HG03432 (cell line): ENCODE data around the gene PKN1.

Experiments used
- ATAC-seq: cut with Tn5 transposase; IDR thresholded peaks from one replicate; pipeline ENCODE4 v1.9.1; 2021; ENCODE audit warnings: mild to moderate bottlenecking, moderate library complexity; ENCODE audit not compliant: unreplicated experiment

Gene PKN1

DNA sequence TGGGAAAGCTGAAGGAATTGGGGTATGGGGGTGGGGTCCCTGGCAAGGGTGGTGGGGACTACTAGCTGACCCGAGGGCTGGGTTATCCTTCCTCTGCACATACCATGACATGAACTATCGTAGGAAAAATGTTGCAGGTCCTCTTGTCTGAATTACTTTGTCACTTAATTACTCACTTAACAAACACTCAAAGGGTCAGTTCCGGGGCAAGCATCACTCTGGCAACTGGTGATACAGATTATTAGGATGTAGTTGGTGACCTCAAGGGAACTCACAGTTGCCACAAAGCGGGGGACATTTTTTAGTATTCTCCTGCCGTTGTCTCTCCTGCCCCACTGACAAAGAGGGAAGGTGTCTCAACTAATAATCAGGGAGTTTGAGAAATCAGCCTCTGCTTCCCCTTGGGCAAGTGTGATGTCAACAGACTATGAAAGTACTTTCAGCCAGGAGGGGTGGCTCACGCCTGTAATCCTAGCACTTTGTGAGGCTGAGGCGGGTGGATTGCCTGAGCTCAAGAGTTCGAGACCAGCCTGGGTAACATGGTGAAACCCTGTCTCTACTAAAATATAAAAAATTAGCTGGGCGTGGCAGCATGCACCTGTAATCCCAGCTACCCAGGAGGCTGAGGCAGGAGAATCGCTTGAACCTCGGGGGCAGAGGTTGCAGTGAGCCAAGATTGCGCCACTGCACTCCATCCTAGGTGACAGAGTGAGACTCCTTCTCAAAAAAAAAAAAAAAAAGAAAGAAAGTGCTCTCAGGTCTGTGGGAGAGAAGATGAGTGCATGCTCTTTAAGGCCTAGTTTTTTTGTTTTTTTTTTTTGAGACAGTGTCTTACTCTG, 74.8 kb downstream of the PKN1 start:
- ATAC-seq = no peak

DNA sequence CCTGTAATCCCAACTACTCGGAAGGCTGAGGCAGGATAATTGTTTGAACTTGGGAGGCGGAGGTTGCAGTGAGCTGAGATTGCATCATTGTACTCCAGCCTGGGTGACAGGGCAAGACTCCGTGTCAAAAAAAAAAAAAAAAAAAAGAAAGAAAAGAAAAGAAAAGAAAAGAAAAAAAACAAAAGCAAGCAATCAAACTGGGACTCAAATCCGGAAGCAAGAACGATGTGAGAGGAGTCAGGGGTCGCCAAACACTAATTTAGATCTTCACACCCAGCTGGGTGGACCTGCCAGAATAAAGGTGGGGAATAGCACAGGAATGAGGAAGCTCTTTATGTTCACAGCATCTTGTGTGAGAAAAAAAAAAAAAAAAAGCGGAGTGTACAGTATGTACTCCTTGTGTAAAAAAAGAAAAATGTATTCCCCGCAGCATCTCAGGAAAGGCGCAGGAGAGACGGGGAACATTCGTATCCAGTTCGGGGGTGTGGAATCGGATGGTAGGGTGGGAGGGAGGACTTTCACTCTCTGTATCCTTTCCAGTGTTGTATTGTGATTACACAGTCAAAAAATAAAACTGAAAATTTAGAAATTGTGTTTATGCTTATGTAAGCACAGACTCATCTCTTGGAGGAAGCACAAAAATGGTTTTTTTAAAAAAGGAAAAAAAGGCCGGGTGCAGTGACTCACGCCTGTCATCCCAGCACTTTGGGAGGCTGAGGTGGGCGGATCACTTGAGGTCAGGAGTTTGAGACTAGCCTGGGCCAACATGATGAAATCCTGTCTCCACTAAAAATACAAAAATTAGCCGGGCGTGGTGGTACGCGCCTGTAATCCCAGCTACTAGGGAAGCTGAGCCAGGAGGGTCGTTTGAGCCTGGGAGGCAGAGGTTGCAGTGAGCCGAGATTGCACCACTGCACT, 77.5 kb downstream of the PKN1 start:
- ATAC-seq = no peak

DNA sequence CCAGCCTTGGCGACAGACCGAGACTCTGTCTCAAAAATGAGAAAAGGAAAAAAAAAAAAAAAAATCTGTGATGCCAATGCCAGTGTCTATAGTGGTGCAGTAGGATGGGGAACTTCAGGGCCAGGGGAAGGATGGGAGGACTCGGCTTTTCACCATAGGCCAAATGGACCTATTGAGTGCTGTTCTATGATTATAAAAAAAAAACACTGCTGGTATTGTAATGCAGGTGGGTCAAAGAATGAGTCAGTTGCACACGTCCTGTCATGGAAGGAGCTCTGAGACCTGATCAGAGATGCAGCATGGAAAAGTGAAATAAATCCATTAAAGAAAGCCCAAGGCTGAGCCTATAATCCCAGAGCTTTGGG, 78.1 kb downstream of the PKN1 start:
- ATAC-seq = no peak

DNA sequence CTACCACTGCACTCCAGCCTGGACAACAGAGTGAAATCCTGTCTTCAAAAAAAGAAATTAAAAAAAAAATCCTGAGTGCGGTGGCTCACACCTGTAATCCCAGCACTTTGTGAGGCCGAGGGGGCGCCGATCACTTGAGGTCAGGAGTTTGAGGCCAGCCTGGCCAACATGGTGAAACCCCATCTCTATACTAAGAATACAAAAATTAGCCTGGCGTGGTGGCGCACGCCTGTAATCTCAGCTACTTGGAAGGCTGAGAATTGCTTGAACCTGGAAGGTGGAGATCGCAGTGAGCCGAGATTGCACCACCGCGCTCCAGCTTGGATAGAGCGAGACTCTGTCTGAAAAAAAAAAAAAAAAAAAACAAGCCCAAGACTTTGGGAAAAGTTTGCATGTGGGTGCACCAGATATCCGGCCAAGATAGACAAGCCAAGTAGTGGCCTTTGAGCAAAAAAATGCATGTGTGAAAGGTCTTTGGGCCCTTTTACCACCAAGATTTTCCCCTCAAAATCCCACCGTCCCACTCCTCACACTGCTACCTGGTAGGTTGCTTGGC, 79.4 kb downstream of the PKN1 start:
- no peak for ATAC-seq

DNA sequence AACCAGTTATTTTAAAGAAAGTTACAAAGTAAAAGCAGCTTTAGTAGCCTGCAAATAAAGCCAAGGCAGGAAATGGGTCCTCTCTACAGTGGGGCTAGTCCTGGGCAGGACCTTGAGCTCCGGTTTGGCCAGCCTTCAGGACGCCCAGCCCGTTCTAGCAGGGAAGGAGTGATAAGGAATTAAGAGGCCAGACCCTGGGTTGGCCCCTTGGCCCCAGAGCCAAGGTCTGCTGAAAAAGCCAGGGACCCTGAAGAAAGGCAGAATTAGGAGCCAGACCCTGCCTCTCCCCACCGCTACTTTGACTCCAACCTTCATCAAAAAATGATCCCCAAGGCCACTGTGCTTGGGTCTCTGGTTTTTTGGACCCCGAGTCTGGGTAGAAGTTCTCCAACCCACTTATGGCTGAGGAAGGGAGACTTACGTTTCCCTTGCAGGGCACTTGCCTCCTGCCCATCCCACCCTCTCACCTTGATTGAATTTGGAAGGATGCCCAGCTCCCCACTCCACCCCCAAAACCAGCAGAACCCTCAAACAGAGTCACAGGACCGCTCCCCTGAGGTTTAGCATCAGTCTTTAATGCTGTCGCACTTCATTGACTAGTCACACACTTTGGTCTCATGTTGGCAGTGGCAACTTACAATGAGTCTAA, 81.2 kb downstream of the PKN1 start:
- ATAC-seq = no peak

DNA sequence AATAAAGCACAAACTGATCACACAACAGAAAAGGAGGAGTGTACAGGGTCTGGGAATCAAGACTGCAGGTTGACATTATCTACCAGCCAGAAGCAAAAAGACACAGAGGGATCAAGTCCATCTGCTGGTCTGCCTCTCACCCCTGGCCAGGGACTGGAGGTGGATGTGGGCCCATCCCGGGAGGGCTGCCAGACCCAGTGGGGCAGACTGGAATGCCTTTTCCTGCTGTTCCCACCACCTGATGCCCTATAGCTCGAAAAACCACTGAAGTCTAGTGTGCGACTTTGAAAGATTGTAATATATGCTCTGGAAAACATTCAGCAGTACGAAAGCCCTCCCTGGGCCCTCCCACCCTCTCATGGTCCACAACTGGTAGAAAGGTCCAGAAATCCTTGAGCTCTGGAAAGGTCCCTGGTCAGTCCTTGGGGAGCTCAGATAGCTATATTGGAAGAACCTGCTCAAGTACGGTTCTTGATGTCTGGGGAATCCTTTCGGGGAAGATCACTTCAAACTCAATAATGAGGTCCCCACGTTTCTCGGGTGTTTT, 82.5 kb downstream of the PKN1 start:
- no peak for ATAC-seq

DNA sequence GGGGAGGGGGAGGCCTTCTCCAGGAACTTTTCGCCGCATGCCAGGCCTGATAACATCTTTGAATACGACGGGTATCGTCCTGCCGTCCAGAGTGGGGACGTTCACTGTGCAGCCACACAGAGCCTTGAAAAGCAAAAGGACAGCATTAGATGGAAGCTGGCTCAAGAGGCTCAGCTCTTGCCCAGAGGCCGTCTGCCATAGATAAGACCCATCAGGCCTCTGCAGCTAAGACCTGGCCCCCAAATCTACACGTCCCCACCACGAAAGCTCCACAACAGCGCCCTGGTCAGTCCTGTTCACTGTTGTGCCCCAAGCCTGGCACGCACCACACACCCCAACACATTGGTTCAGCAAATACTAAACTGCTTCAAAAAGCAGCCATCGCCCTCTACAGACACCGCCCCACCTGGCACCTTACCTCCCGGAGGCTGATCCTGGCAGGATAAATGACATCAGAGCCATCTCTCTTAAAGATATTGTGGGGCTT, 83.0 kb downstream of the PKN1 start:
- ATAC-seq = no peak

DNA sequence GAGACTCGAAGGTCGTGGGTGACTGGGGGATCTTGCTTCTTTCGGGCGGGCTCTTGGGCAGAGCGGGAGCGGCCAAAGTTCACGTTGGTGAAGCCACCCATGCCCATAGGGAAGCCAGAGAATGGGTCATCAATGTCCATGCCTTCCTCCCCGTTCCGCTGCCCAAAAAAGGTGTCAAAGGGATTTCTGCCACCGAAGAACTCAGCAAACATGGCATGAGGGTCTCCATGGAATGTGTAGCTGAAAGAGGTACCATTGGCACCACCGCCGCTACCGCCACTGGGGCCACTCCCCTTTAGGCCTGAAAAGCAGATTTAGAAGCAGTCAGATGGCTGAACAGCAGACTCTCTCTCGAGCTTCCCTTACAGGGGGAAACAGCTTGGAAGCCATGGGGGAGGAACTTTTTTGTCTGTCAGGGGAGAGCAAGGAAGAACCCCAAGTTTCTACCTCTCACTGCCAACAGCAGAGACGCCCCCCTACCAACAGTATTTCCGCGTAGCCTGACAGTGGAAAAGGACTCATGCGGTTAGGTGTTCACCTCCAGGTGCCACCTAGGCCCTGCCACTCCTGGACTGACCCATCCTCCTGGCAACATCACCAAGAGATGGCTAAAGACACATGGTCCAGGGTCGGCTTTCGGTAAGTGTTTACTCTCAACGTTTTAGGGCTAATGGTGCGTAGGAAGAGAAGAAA, 83.8 kb downstream of the PKN1 start:
- no peak for ATAC-seq

DNA sequence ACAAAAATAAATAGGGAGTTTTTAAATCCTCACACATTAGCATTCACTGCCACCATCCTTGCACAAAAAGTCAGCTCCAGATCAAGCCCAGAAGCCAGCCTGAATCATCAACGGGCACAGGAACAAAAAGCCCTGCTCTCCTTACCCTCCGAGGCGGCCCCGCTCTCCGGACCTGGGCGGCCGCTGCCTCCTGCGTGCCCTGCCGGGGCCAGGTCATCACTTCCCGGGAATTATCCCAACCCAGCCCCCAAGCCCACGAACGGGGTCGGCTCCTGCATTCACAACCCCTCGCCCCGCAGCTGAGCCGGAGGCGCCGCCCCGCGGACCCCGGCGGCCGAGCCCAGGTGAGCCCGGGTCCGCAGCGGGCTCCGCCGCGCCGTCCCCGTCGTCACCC, 84.3 kb downstream of the PKN1 start:
- ATAC-seq = no peak

DNA sequence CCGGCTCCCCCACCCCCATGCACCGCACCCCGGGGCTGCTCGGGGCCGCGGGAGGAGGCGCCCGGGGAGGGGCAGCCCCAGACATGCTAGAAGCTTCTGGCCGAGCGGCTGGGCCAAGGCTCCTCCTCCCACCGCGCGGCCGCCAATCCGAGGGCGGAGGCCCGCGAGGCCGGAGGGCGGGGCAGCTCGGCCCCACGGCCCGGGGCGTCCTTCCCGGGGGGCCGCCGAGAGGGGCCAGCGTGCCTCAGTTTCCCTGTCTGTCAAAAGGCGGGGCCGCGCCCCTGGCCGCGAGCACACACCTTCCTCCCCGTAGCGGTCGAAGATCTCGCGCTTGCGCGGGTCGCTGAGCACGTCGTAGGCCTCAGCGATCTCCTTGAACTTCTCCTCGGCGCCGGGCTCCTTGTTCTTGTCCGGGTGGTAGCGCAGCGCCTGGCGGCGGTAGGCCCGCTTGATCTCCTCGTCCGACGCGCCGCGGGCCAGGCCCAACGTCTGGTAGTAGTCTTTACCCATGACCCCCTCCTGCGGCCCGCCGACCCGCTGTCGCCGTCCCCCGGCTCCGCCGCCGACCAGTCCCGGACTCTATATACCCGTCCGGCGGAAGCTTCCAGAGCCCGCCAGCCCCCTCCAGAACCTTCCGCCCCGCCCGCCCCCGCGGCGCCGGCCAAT, 84.9 kb downstream of the PKN1 start, which contains the start of gene DNAJB1:
TSS of gene DNAJB1 (minus strand) at position 558 of the 666 bp plus-strand sequence. CDS start at position 510, 48 bp downstream.
- peak; percentile 67 for ATAC-seq

DNA sequence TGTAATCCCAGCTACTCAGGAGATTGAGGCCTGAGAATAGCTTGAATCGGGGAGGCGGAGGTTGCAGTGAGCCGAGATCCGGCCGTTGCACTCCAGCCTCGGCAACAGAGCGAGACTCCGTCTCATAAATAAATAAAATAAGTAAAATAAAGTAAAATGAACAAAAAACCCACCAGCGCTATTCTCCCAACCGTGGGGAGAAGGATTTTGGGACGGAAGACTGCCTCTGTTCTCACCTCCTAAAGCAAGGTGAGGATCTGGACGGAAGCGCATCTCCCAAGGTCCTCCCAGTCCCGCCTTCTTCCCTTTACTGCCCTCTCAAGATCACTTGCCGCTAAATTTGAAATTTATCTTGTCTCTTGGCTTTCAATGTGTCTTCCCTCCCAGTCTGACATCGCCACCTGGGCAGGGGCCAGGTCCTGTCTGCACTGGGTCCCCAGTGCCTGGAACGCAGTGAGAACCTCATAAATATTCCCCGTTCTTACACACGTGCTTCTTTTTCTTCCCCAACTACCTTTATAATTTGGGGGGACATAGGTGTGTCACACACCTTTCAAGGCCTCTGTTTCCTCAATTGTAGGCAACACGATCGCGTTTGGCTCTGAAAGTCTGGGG, 86.2 kb downstream of the PKN1 start:
- no peak for ATAC-seq

DNA sequence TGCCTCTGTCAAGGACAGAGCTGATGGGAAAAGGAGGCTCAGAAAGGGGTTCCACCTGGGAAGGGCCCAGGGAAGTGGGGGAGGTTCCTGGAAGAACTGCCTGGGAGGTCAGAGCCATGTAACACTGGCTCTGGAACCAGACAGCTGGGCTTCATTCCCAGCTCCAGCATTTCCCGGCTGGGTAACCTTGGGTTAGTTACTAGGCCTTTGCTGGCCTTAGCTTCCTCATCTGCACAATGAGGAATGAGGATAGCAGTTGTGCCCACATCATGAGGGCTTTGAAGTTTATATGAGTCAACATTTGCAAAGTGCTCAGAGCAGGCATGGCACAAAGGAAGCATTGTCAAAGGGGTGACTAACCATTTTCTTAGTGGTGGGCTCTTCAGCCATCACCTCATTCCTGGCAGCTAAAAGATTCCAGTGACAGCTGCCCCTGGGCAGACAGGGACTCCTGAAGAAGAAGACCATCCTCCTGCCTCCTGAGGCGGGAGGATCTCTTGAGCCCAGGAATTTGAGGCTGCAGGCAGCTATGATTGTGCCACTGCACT, 86.8 kb downstream of the PKN1 start:
- ATAC-seq = no peak

DNA sequence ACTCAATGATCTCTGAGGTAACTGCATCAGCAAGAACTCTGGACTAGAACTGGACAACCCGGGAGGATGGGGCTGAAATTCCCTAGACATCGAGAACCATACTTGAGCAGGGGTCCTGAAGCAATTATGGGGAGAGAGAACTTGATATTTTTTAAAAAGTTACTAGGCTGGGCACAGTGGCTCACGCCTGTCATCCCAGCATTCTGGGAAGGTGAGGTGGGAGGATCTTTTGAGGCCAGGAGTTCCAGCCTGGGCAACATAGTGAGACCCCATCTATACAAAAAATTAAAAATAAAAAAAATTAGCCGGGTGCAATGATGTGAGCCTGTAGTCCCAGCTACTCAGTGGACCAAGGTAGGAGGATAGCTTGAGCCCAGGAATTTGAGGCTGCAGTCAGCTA, 87.4 kb downstream of the PKN1 start:
- no peak for ATAC-seq
